A549 (cell line): ENCODE measurements around the gene ITPRID2.

Experiments used
- BHLHE40 ChIP-seq: IDR thresholded peaks from 2 replicates; pipeline ENCODE4 v1.6.1; 2012; ENCODE audit warnings: low read depth, low read length, inconsistent platforms
- CTCF ChIP-seq: fragments of >200 bp; sonication (Bioruptor Twin); formaldehyde crosslinking; IDR thresholded peaks from 3 replicates; pipeline ENCODE4 v1.5.1; 2016
- EP300 ChIP-seq, 2 experiments: fragments of >200 bp; sonication (Bioruptor Twin); formaldehyde crosslinking; IDR thresholded peaks; 2 replicates in 1 of 2; 3 replicates in 1 of 2; pipeline ENCODE4 v1.6.1; 2016 to 2017
- HMGXB4 ChIP-seq: fragments of 250-450 bp; sonication (Bioruptor Pico); IDR thresholded peaks from 2 replicates; pipeline ENCODE4 v1.5.0; 2021; ENCODE audit warnings: mild to moderate bottlenecking, moderate library complexity, borderline replicate concordance
- JUN ChIP-seq, 2 experiments: fragments of >200 bp; sonication (Bioruptor Twin); formaldehyde crosslinking; IDR thresholded peaks; 2 replicates in 1 of 2; 3 replicates in 1 of 2; pipeline ENCODE4 v1.6.1; 2016 to 2017
- KDM5A ChIP-seq: fragments of 200-600 bp; sonication (generic); IDR thresholded peaks from 2 replicates; pipeline ENCODE4 v1.6.1; 2016; ENCODE audit warnings: antibody characterized with exemption, mild to moderate bottlenecking
- MAFK ChIP-seq: fragments of 450-650 bp; IDR thresholded peaks from 2 replicates; pipeline ENCODE4 v1.6.1; 2014; ENCODE audit not compliant: partially characterized antibody
- POLR2A ChIP-seq: IDR thresholded peaks from 2 replicates; pipeline ENCODE4 v1.6.1; 2012; ENCODE audit warnings: mild to moderate bottlenecking, low read length
- RAD21 ChIP-seq, 2 experiments: fragments of >200 bp in 1 of 2; sonication (Bioruptor Twin) in 1 of 2; formaldehyde crosslinking in 1 of 2; IDR thresholded peaks in 1 of 2; conservative IDR thresholded peaks in 1 of 2; 2 replicates in 1 of 2; 3 replicates in 1 of 2; pipeline ENCODE4 v1.6.1; 2012 to 2018; ENCODE audit warnings: inconsistent platforms in 1 of 2
- RCOR1 ChIP-seq: fragments of 150-350 bp; IDR thresholded peaks from 2 replicates; pipeline ENCODE4 v1.6.1; 2014; ENCODE audit warnings: antibody characterized with exemption, low read length, low read depth
- REST ChIP-seq: fragments of 200-600 bp; sonication (generic); IDR thresholded peaks from 2 replicates; pipeline ENCODE4 v1.6.1; 2016; ENCODE audit warnings: antibody characterized with exemption, mild to moderate bottlenecking, moderate library complexity
- RNF2 ChIP-seq: fragments of 200-600 bp; sonication (generic); IDR thresholded peaks from 2 replicates; pipeline ENCODE4 v1.6.1; 2016; ENCODE audit warnings: low read depth, mild to moderate bottlenecking, antibody characterized with exemption, moderate library complexity, borderline replicate concordance
- SREBF2 ChIP-seq: fragments of 450-650 bp; IDR thresholded peaks from 2 replicates; pipeline ENCODE4 v1.6.1; 2014; ENCODE audit warnings: mild to moderate bottlenecking, moderate library complexity
- TF ChIP-seq, protein P1 (sequence below): fragments of 450-650 bp; IDR thresholded peaks from 2 replicates; pipeline ENCODE4 v1.6.1; 2014; ENCODE audit warnings: antibody characterized with exemption

DNA sequence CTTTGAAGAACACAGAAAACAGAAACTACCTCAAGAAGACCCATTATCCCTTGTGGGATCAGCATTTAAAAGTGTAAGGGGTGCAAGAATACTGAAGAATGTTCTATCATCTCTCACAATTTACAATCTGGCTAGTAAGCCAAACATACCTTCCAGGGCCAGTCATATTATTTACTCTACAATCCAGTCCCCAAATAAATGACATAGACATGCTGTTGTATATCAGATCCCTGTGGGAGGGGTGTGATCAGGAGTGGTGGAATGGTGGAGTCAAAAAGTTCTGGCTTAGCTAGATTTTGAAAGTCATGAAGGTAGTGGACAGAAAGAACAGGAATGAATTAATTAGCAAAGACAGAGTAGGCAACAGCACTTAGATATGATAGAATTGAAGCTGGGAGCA lies 1.8 kb upstream of the ITPRID2 start:
- no peak for TF ChIP-seq CTCF
- TF ChIP-seq, protein P1, sequence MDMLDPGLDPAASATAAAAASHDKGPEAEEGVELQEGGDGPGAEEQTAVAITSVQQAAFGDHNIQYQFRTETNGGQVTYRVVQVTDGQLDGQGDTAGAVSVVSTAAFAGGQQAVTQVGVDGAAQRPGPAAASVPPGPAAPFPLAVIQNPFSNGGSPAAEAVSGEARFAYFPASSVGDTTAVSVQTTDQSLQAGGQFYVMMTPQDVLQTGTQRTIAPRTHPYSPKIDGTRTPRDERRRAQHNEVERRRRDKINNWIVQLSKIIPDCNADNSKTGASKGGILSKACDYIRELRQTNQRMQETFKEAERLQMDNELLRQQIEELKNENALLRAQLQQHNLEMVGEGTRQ = no peak
- no peak for TF ChIP-seq MAFK
- TF ChIP-seq BHLHE40 = no peak
- no peak for TF ChIP-seq EP300 (IDR thresholded peaks at IDR 0.05)
- TF ChIP-seq KDM5A = no peak
- TF ChIP-seq RAD21 (conservative IDR thresholded peaks at IDR 0.05 in 1 of 2, IDR thresholded peaks at IDR 0.05 in 1 of 2) = no peak
- TF ChIP-seq REST = no peak
- TF ChIP-seq POLR2A = no peak
- TF ChIP-seq JUN (IDR thresholded peaks at IDR 0.05) = no peak
- no peak for TF ChIP-seq SREBF2
- TF ChIP-seq RNF2 = no peak
- no peak for TF ChIP-seq HMGXB4 (CRISPR knock-in tag)
- TF ChIP-seq RCOR1 = no peak
